ENCODE data around the gene TTC21A. TPM values are rescaled to one million over a fixed set of nuclear protein-coding genes. Genes with fewer than 3 reads are reported as not detected.

TTC21A gene
- total and polyA plus RNA-seq, 7 donors = 0.60 to 7.1 (median 4.3) TPM

DNA sequence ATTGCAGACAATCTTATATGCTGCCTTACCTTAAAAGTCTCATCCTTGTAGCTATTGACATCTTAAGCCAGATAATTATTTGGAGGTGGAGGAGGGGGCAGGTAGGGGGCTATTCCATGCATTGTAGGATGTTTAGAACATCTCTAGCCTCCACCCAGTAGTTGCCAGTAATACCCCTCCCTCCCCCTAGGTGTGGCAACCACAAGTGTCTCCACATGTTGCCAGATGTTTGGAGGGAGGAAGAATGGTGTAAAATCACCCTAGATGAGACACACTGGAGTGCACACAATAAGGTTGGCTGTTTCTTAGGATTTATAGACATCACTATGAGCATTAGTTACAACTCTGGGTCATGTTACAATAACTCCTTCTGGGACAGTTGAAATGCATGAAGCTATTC lies 27.5 kb upstream of the TTC21A start:
- no peak for DNase-seq
- Histone ChIP-seq H3K27me3 (no peaks in the 10 kb centered on the region), H3K36me3 (peaks cover 9 to 79% (median 30%) of the 10 kb centered on the region in 4 donors), H3K4me1 (no peaks in the 10 kb centered on the region), H3K9me3 (no peaks in the 10 kb centered on the region), H3K27ac (no peak overlapping the region), H3K4me3 (no peak overlapping the region)
- TF ChIP-seq POLR2A (IDR thresholded peaks at IDR 0.05) = no peak
- TF ChIP-seq, protein P1, sequence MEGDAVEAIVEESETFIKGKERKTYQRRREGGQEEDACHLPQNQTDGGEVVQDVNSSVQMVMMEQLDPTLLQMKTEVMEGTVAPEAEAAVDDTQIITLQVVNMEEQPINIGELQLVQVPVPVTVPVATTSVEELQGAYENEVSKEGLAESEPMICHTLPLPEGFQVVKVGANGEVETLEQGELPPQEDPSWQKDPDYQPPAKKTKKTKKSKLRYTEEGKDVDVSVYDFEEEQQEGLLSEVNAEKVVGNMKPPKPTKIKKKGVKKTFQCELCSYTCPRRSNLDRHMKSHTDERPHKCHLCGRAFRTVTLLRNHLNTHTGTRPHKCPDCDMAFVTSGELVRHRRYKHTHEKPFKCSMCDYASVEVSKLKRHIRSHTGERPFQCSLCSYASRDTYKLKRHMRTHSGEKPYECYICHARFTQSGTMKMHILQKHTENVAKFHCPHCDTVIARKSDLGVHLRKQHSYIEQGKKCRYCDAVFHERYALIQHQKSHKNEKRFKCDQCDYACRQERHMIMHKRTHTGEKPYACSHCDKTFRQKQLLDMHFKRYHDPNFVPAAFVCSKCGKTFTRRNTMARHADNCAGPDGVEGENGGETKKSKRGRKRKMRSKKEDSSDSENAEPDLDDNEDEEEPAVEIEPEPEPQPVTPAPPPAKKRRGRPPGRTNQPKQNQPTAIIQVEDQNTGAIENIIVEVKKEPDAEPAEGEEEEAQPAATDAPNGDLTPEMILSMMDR (IDR thresholded peaks at IDR 0.05) = no peak
- no peak for TF ChIP-seq POLR2AphosphoS5 (IDR thresholded peaks at IDR 0.05)
- TF ChIP-seq EP300 (IDR thresholded peaks at IDR 0.05) = no peak
- intact Hi-C loops (cut with DNase I) = no loop called here

DNA sequence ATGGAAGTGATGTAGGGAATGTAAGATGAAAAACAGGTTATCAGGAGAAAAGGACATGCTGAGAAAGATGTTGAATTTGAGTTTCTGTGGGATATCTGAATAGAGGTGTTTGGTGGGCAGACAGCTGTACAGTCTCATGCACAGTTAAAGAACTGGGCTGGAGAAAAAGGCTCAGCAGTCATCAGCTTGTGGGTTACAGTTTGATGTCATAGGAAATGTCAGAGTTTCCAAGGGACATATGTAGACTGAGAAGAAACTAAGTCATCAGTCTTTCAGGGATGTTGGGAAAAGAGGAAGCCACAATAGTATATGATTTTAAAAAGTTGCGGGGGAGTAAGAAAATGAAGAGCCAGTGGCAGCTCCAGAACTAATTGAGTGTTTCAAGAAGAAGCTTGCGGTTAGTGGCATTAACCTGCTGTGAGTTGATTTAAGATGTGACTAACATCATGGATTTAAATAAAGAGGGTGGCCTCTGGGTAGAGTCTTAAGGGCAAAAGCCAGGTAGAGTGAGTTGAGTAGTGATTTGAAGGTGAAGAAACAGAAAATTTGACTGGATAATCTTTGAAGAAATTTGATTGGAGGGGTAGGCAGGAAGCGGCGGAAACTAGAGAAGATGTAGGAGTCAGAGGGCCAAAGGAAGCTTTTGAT lies 24.7 kb upstream of the TTC21A start:
- WGBS, 2 donors = 97 to 99% methylated on average over 4 of the region's 4 CpGs
- Histone ChIP-seq H3K27ac (no peak overlapping the region), H3K9me3 (no peaks in the 10 kb centered on the region), H3K4me3 (no peak overlapping the region), H3K36me3 (peaks cover 15 to 79% (median 27%) of the 10 kb centered on the region in 4 donors), H3K4me1 (no peaks in the 10 kb centered on the region), H3K27me3 (no peaks in the 10 kb centered on the region)
- TF ChIP-seq, protein P1 (IDR thresholded peaks at IDR 0.05) = no peak
- TF ChIP-seq POLR2AphosphoS5 (IDR thresholded peaks at IDR 0.05) = no peak
- TF ChIP-seq EP300 (IDR thresholded peaks at IDR 0.05) = no peak
- no peak for TF ChIP-seq POLR2A (IDR thresholded peaks at IDR 0.05)
- no peak for DNase-seq
- intact Hi-C loops (cut with DNase I) = no loop called here

DNA sequence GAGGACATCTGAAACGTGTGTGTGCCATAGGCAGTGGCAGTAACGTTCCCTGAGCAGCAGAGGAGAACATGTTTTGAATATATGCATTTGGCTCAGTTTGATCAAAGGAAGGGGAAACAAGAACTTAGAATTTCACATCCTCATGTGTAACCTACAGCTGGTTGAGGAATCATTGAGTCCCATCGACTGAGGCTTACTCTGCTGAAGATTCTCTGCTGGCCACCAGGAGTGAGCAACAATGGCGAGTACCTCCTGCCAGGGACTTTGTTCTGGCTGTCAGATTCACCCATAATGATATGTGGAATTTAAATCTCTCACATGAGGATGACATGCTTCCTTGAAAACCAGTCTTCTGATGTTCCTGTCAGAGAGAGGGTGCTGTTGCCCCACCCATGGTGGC lies 21.3 kb upstream of the TTC21A start:
- Histone ChIP-seq H3K27ac (no peak overlapping the region), H3K27me3 (no peaks in the 10 kb centered on the region), H3K4me3 (no peak overlapping the region), H3K36me3 (peaks cover 15 to 84% (median 26%) of the 10 kb centered on the region in 4 donors), H3K4me1 (no peaks in the 10 kb centered on the region), H3K9me3 (no peaks in the 10 kb centered on the region)
- TF ChIP-seq EP300 (IDR thresholded peaks at IDR 0.05) (no peak), POLR2A (IDR thresholded peaks at IDR 0.05) (no peak), POLR2AphosphoS5 (IDR thresholded peaks at IDR 0.05) (no peak)
- TF ChIP-seq, protein P1 (IDR thresholded peaks at IDR 0.05) = no peak
- no peak for DNase-seq
- WGBS, 2 donors = 73 to 92% methylated on average over 4 of the region's 4 CpGs
- intact Hi-C loops (cut with DNase I) = no loop called here

DNA sequence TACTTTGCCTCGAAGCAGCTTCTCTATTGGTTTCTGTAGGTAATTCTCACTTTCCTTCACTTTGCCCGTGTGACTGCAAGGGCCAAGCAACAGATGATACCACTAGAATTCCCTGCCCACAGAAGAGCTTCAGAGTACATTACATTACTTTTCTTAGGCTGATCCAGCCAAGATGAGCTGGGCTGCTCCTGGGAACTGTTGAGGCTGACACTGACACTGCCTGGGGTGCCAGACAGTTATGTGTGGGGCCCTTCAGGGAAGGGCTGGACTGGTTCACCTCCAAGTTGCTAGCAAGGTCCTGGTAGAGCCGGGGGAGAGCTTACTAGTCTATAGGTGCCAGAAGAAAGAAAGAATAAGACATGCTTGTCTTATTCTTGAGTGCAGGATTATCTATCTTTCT lies 19.0 kb upstream of the TTC21A start:
- no peaks in the 10 kb centered on the region for H3K27me3 ChIP-seq
- H3K9me3 ChIP-seq = no peaks in the 10 kb centered on the region
- no peak overlapping the region for H3K4me3 ChIP-seq
- intact Hi-C loops (cut with DNase I) = no loop called here
- no peak for DNase-seq
- no peak for TF ChIP-seq POLR2AphosphoS5 (IDR thresholded peaks at IDR 0.05)
- TF ChIP-seq, protein P1 (IDR thresholded peaks at IDR 0.05) = no peak
- no peak for TF ChIP-seq EP300 (IDR thresholded peaks at IDR 0.05)
- TF ChIP-seq POLR2A (IDR thresholded peaks at IDR 0.05) = no peak
- H3K4me1 ChIP-seq = no peaks in the 10 kb centered on the region
- H3K27ac ChIP-seq = no peak overlapping the region
- H3K36me3 ChIP-seq = peaks cover 15 to 91% (median 34%) of the 10 kb centered on the region in 4 donors
- 92 to 97% methylated on average over 3 of the region's 3 CpGs for WGBS, 2 donors

DNA sequence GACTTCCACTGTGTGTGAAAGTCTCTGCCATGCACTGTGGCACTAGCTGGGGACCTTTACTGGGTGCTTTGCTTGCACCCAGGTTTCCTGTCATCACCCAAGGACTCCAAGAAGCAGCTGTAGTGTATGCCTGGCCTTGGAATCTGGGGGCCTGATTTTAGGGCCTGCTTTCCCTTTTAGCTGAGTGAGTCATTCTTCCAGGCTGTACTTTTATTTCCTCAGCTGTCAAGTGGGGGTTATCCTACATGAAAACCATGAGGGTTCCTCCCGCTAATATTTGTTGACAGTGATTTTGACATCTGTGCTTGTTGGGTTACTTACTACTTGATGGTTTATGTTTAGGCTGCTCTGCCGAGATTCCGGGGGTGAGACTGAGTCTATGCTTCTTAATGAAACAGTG lies 18.6 kb upstream of the TTC21A start:
- Histone ChIP-seq H3K27me3 (no peaks in the 10 kb centered on the region), H3K9me3 (no peaks in the 10 kb centered on the region), H3K36me3 (peaks cover 15 to 93% (median 36%) of the 10 kb centered on the region in 4 donors), H3K4me3 (no peak overlapping the region), H3K27ac (no peak overlapping the region), H3K4me1 (no peaks in the 10 kb centered on the region)
- intact Hi-C loops (cut with DNase I) = no loop called here
- WGBS, 2 donors = 81 to 86% methylated on average over 3 of the region's 3 CpGs
- TF ChIP-seq EP300 (IDR thresholded peaks at IDR 0.05) = no peak
- no peak for TF ChIP-seq POLR2AphosphoS5 (IDR thresholded peaks at IDR 0.05)
- TF ChIP-seq, protein P1 (IDR thresholded peaks at IDR 0.05) = no peak
- no peak for TF ChIP-seq POLR2A (IDR thresholded peaks at IDR 0.05)
- no peak for DNase-seq

Measured in sigmoid colon (tissue), 7 donors.